Measurements from ENCODE around the gene SAFB. TPM values are rescaled to one million over a fixed set of nuclear protein-coding genes. Genes with fewer than 3 reads are reported as not detected.
A peak's percentile ranks its signal among the peaks of the same experiment; 100 is the strongest.

The SAFB gene
- total RNA-seq, 6 experiments from 2014 or later: 31.2 to 45.7 (median 32.8) TPM

DNA sequence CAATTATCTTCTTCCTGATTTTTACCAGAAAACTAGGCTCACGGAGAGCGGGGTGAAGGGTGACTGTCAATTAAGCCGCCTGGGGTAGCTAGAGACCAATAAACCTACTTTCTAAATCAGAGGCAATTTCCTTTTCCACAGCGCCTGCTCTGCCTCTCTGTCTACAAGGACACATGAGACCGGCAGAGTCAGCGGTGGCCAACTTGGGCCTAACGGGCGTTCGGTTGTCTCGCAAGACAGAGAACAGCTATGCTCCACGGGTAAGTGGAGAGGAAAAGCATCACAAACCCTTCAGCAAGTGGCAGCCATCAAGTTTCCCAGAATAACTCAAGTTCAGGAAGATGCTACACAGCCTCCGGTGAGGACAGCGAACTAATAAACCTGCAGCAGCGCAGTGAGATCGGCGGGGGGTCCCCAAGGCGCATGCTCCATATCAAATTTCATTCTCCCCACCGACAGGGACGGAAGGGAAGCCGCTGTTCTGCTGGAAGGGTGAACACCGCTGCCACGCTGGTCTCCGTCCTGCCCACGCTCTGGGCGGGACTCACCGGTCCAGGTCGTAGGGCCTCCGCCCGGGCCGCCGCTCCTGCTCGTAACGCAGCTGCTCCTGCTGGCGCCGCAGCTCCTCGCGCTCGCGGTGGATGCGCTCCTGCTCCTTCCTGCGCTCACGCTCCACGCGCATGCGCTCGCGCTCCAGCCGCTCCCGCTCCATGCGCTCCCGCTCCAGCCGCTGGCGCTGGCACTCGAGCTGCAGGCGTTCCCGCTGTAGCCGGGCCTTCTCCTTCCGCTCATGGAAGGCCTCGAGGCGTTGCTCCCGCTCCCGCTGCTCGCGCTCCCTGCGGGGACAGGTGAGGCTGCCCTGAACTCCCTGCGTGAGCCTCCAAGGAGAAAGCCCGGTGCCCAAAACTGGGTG lies 29.3 kb upstream of the SAFB start:
- no peak for DNase-seq
- H3K4me3 ChIP-seq: no peak overlapping the region
- H3K36me3 ChIP-seq: peaks cover 6 to 98% (median 64%) of the 10 kb centered on the region in 4 donors
- H3K9me3 ChIP-seq: no peaks in the 10 kb centered on the region
- intact Hi-C loops (cut with DNase I): no loop called here
- no peaks in the 10 kb centered on the region for H3K27me3 ChIP-seq
- H3K4me1 ChIP-seq: no peaks in the 10 kb centered on the region
- 93% methylated on average over 37 of the region's 67 CpGs for WGBS (ENCODE audit: insufficient coverage, low coverage, low lambda C conversion rate, missing lambda C conversion rate)
- TF ChIP-seq POLR2A (IDR thresholded peaks at IDR 0.05): no peak
- no peak for TF ChIP-seq CTCF (IDR thresholded peaks at IDR 0.05)
- no peak for ATAC-seq
- H3K27ac ChIP-seq: no peak overlapping the region

- Histone ChIP-seq H3K27me3 (no peaks in the 10 kb centered on the region), H3K9me3 (no peaks in the 10 kb centered on the region), H3K4me1 (no peaks in the 10 kb centered on the region), H3K36me3 (peaks cover 6 to 99% (median 69%) of the 10 kb centered on the region in 4 donors), H3K27ac (no peak overlapping the region), H3K4me3 (no peak overlapping the region)
- 21% methylated on average over 7 of the region's 7 CpGs for WGBS (ENCODE audit: insufficient coverage, low coverage, low lambda C conversion rate, missing lambda C conversion rate)
- intact Hi-C loops (cut with DNase I): no loop called here
- ATAC-seq (peak; percentile 69 to 94 (median 78)), DNase-seq (no peak)
- TF ChIP-seq CTCF (IDR thresholded peaks at IDR 0.05) (no peak), POLR2A (IDR thresholded peaks at IDR 0.05) (no peak)
Observed at GRCh38 chr19:5594521-5594950, 28.3 kb upstream of the SAFB start.

- Histone ChIP-seq H3K36me3 (peaks cover 6 to 99% (median 71%) of the 10 kb centered on the region in 4 donors), H3K4me1 (no peaks in the 10 kb centered on the region), H3K4me3 (no peak overlapping the region), H3K9me3 (no peaks in the 10 kb centered on the region), H3K27me3 (no peaks in the 10 kb centered on the region), H3K27ac (no peak overlapping the region)
- intact Hi-C loops (cut with DNase I): no loop called here
- ATAC-seq (no peak), DNase-seq (no peak)
- 85% methylated on average over 11 of the region's 18 CpGs for WGBS (ENCODE audit: insufficient coverage, low coverage, low lambda C conversion rate, missing lambda C conversion rate)
- TF ChIP-seq CTCF (IDR thresholded peaks at IDR 0.05) (no peak), POLR2A (IDR thresholded peaks at IDR 0.05) (no peak)
Observed at GRCh38 chr19:5595129-5595528, 27.8 kb upstream of the SAFB start.

DNA sequence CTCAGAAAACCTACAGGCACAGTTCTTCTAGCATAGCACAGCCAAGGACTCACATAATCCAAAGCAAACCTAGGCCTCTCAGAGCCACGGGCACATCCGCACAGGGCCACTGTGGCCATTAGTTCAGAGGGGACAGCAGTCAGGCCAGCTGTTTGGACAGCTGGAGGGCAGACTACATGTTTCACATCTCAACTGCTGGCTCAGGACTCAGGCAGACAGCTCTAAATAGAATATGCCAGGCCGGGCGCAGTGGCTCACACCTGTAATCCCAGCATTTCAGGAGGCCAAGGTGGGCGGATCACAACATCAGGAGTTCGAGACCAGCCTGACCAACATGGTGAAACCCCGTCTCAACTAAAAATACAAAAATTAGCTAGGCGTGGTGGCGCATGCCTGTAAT lies 27.1 kb upstream of the SAFB start:
- peaks cover 6 to 99% (median 71%) of the 10 kb centered on the region in 4 donors for H3K36me3 ChIP-seq
- no peaks in the 10 kb centered on the region for H3K9me3 ChIP-seq
- no peaks in the 10 kb centered on the region for H3K27me3 ChIP-seq
- DNase-seq (no peak), ATAC-seq (no peak)
- no peak overlapping the region for H3K27ac ChIP-seq
- no peak overlapping the region for H3K4me3 ChIP-seq
- TF ChIP-seq POLR2A (IDR thresholded peaks at IDR 0.05) (no peak), CTCF (IDR thresholded peaks at IDR 0.05) (no peak)
- intact Hi-C loops (cut with DNase I): no loop called here
- no peaks in the 10 kb centered on the region for H3K4me1 ChIP-seq
- 100% methylated on average over 1 of the region's 9 CpGs for WGBS (ENCODE audit: insufficient coverage, low coverage, low lambda C conversion rate, missing lambda C conversion rate)
